Stimulated activated naive B cell treated with anti-CD40 and anti-IgM and Interleukin-4, amounts not matched to agents 10 μg/mL and 1 μg/mL and 100 μg/mL, for 72 hours (primary cell): ENCODE measurements around the gene TTC34.

ENCODE experiments used
- ATAC-seq, 2 donors: fragments of 150-1000 bp; cut with Tn5 transposase; replicated peaks; 2 replicates each; pipeline ENCODE4 v1.10.0; 2021; ENCODE audit warnings: moderate library complexity in 1 of 2
- DNase-seq: peaks from one replicate; pipeline ENCODE4 v3.0.0; 2021
- H3K27ac Mint-ChIP-seq: one replicate; pipeline ENCODE4 v1.8.0; 2022; ENCODE audit warnings: mild to moderate bottlenecking, mixed read lengths
- H3K27me3 Mint-ChIP-seq, 2 donors: one replicate each; pipeline ENCODE4 v1.8.0; 2022; ENCODE audit warnings: mixed read lengths in 2 of 2
- H3K36me3 Mint-ChIP-seq, 2 donors: one replicate each; pipeline ENCODE4 v1.8.0; 2022; ENCODE audit warnings: mixed read lengths in 2 of 2, mild to moderate bottlenecking in 1 of 2
- H3K4me1 Mint-ChIP-seq, 2 donors: one replicate each; pipeline ENCODE4 v1.8.0; 2022; ENCODE audit warnings: mixed read lengths in 2 of 2, mild to moderate bottlenecking in 1 of 2
- H3K4me3 Mint-ChIP-seq, 2 donors: one replicate each; pipeline ENCODE4 v1.8.0; 2022; ENCODE audit warnings: mild to moderate bottlenecking in 2 of 2, mixed read lengths in 2 of 2, moderate library complexity in 1 of 2
- H3K9me3 Mint-ChIP-seq, 2 donors: one replicate each; pipeline ENCODE4 v1.8.0; 2022; ENCODE audit warnings: mixed read lengths in 2 of 2, mild to moderate bottlenecking in 1 of 2

The TTC34 gene

DNA sequence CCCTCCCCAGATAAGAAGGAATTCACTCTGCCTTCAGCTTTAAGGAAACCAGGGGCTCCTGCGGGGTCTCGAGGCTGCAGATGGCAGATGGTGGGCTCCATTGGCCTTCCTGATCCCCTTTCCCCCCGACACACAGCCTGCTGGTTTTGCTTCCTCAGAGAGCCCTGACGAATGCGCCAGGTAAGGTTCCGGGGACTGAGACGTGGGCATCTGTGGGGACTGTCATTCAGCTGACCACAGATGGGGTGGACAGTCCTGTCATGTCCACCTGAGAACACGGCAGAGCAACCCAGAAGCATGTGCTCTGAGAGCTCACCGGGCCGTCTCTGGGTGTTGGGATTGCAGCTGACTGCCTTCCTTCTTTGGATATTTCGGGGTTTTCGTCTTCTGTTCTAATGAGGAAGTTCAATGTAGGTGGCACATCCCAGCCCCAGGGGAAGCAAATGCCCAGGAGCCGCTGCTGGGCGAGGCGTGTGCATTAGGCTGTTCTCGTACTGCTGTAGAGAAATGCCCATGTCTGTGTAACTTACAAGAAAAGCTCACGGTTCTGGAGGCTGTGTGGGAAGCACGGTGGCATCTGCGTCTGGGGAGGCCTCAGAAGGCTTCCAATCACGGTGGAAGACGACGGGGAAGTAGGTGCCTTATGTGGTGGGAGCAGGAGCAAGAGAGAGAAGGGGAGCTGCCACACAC is 22.6 kb upstream of the TTC34 start:
- Mint-ChIP-seq H3K36me3 (no peaks in the 10 kb centered on the region), H3K9me3 (peaks cover 4 to 17% of the 10 kb centered on the region in 2 donors), H3K4me1 (peaks cover 0 to 2% of the 10 kb centered on the region in 2 donors), H3K27me3 (peaks cover 25 to 26% of the 10 kb centered on the region in 2 donors), H3K4me3 (no peak overlapping the region), H3K27ac (no peak overlapping the region)
- ATAC-seq = no peak
- no peak for DNase-seq

DNA sequence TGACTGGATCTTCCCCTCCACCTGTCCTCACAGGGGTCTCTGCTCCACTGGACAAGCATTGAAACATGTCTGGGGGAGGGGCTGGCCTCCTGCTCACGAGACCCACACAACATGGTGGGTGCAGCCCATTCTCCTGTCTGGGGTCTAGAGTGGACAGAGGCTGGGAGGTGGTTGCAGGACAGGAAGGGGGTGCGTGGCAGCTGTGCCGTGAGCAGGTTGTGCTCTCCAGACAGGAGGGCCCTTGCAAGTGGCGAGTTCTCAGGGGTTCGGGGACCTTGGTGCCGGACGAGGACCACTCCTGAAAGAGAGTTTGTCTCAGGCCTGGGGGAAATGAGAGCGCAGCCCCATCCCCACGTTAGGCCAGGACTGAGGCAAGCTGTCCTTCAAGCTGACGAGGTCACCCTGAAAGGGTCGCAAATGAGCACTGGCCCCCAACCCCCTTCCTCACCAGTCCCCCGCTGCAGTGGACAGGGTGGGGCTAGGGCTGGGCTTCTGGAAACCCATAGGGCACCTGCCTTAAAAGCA is 21.2 kb upstream of the TTC34 start:
- Mint-ChIP-seq H3K4me1 (peaks cover 0 to 2% of the 10 kb centered on the region in 2 donors), H3K27me3 (peaks cover 26 to 29% of the 10 kb centered on the region in 2 donors), H3K9me3 (peaks cover 4 to 8% of the 10 kb centered on the region in 2 donors), H3K4me3 (no peak overlapping the region), H3K36me3 (no peaks in the 10 kb centered on the region), H3K27ac (no peak overlapping the region)
- DNase-seq (no peak), ATAC-seq (no peak)

DNA sequence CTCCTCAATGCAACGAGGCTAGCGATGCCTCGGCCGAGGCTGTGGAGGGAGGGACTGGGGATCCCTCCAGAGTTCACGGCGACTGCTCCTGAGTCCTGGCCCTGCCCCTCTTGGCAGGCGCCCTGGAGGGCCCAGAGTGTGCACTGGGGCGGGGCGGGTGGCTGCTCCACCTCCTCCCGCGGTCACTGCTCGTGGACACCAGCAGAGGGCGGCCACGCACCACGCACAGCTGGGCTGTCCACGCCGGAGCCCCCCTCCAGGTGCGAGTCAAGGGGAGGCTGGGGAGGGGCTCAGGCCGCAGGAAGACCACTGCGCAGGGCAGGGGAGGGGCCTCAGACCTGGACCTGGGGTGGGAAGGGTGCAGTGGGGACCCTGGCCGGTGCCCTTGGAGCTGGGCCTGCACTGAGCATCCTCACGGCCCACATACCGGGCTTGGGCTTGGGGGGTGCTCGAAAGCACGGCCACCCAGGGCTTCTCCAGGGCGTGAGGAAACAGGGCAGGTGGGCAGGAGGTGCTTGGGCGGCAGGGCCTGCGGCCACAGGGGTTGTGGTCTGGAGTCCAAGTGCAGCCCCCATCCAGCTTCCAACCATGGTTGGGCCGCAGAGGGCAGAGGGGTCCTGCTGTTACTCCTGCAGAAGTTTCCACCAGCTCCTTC is 20.6 kb upstream of the TTC34 start:
- ATAC-seq = peak; percentile 77 to 80
- DNase-seq = no peak
- H3K4me1 Mint-ChIP-seq = peaks cover 0 to 2% of the 10 kb centered on the region in 2 donors
- H3K27ac Mint-ChIP-seq = no peak overlapping the region
- peaks cover 26 to 29% of the 10 kb centered on the region in 2 donors for H3K27me3 Mint-ChIP-seq
- H3K9me3 Mint-ChIP-seq = peaks cover 0 to 3% of the 10 kb centered on the region in 2 donors
- no peaks in the 10 kb centered on the region for H3K36me3 Mint-ChIP-seq
- H3K4me3 Mint-ChIP-seq = no peak overlapping the region

DNA sequence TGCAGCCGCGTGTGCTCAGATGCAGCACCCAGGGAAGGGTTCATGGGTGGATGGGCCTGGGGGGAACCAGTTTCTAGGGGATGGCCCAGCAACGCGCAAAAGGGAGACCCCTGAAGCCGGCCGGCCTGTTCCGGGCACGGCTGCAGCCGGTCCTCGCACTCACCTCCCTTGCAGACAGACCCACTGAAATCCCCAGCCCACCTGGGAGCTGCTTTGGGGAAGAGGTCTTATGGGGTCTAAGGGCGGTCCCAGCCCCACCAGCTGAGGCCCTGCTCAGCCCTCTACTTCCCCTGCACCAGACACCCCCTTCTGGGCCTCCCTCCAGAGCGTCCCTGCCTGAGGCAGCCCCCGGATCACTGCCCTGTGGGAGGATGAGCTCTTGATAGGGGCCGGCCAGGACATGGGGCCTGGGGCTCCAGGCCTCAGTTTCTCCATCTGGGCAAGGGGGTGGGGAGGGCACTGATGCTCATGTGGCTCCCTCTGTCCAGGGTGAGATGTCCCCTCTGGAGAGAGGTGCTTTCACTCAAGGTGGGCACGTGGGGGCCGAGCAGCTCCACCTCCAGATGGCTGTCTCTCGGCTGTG is 20.0 kb upstream of the TTC34 start:
- Mint-ChIP-seq H3K36me3 (no peaks in the 10 kb centered on the region), H3K4me1 (peaks cover 0 to 2% of the 10 kb centered on the region in 2 donors), H3K4me3 (no peak overlapping the region), H3K27ac (no peak overlapping the region), H3K9me3 (no peaks in the 10 kb centered on the region), H3K27me3 (peaks cover 29% of the 10 kb centered on the region in 2 donors)
- no peak for DNase-seq
- no peak for ATAC-seq

DNA sequence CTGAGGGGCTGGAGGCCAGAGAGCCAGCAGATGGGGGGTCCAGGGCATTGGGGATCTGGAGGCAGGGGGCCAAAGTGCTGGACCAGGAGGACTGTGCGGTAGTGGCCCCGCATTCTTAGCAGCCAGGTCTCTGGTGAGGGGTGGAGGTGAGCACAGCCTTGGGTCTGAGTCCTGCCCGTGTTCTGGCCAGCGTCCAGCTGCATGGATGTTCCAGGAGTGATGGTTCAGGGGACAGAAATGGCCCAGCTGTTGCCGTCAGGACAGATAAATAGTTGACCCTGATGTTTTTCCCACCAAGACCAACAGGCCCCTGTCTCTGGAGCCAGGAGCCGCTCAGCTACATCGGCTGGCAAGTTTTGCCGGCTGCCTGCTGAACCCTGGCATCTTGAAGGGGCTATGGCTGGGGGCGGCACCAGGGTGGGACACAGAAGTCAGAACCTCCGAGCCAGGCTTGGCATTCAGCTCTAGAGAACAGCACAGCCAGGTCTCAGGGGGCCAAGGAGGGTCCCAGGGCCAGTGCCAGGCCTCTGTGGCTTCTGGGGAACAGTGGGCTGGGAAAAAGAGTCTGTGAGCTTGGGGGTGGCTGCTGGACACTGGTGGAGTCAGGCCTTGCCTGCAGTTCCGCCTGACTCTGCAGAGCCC is 19.4 kb upstream of the TTC34 start:
- no peak for ATAC-seq
- H3K36me3 Mint-ChIP-seq = no peaks in the 10 kb centered on the region
- no peak overlapping the region for H3K4me3 Mint-ChIP-seq
- H3K27ac Mint-ChIP-seq = no peak overlapping the region
- H3K4me1 Mint-ChIP-seq = peaks cover 0 to 2% of the 10 kb centered on the region in 2 donors
- H3K27me3 Mint-ChIP-seq = peaks cover 29 to 30% of the 10 kb centered on the region in 2 donors
- no peak for DNase-seq
- no peaks in the 10 kb centered on the region for H3K9me3 Mint-ChIP-seq

DNA sequence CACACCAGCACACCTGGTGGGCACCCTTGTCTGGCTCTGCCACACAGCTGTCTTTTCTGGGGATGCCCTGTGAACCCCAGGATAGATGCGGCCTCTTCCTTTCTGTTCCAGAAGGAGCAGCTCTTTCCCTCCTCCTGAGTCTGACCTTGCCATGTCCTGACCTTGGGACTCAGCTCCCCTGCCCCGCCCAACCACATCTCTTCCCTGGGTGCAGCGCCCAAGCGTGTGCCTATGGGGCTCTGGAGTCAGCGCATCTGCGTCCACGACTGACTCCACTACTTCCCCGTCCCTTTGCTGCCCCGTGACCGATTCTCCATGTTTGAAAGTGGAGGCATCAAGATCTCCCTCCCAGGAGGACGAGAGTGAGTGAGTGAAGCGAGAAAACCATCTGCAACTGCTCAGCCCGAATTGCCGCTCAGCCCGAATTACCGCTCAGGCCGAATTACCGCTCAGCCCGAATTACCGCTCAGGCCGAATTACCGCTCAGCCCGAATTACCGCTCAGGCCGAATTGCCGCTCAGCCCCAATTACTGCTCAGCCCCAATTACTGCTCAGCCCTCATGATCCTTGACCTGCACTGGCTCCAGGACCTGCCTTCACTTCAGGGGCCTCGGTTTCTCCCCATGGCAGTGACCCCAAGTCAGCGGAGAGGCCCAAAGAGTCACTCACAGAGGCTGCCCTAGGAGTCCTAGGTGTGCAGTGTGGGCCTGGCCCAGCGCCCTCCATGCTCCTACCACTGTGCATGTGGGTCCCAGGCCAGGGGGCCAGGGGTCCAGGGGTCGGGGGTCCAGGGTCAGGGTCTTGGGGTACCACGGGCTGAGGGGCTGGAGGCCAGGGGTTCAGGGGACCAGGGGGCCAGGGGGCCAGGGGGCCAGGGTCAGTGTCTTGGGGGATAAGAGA is 18.6 kb upstream of the TTC34 start:
- no peak for DNase-seq
- no peaks in the 10 kb centered on the region for H3K36me3 Mint-ChIP-seq
- H3K27me3 Mint-ChIP-seq = peaks cover 29 to 30% of the 10 kb centered on the region in 2 donors
- peaks cover 0 to 2% of the 10 kb centered on the region in 2 donors for H3K4me1 Mint-ChIP-seq
- H3K4me3 Mint-ChIP-seq = no peak overlapping the region
- ATAC-seq = no peak
- no peak overlapping the region for H3K27ac Mint-ChIP-seq
- no peaks in the 10 kb centered on the region for H3K9me3 Mint-ChIP-seq

DNA sequence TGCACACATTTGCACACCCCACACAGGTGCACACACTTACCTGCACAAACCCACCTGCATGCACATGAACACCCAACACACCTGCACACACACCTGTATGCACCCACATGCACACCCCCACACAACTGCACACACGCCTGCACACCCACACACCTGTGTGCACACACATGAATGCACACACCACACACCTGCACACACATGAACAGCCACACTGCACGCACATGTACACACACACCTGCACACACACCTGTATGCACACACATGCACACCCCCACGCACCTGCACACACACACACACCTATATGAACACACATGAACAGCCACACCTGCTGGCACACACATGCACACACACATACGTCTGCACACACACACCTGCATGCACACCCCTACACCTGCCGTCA is 17.9 kb upstream of the TTC34 start:
- H3K4me1 Mint-ChIP-seq = peaks cover 0 to 2% of the 10 kb centered on the region in 2 donors
- no peaks in the 10 kb centered on the region for H3K9me3 Mint-ChIP-seq
- peaks cover 26 to 28% of the 10 kb centered on the region in 2 donors for H3K27me3 Mint-ChIP-seq
- no peak for DNase-seq
- ATAC-seq = no peak
- no peak overlapping the region for H3K4me3 Mint-ChIP-seq
- H3K36me3 Mint-ChIP-seq = no peaks in the 10 kb centered on the region
- no peak overlapping the region for H3K27ac Mint-ChIP-seq

DNA sequence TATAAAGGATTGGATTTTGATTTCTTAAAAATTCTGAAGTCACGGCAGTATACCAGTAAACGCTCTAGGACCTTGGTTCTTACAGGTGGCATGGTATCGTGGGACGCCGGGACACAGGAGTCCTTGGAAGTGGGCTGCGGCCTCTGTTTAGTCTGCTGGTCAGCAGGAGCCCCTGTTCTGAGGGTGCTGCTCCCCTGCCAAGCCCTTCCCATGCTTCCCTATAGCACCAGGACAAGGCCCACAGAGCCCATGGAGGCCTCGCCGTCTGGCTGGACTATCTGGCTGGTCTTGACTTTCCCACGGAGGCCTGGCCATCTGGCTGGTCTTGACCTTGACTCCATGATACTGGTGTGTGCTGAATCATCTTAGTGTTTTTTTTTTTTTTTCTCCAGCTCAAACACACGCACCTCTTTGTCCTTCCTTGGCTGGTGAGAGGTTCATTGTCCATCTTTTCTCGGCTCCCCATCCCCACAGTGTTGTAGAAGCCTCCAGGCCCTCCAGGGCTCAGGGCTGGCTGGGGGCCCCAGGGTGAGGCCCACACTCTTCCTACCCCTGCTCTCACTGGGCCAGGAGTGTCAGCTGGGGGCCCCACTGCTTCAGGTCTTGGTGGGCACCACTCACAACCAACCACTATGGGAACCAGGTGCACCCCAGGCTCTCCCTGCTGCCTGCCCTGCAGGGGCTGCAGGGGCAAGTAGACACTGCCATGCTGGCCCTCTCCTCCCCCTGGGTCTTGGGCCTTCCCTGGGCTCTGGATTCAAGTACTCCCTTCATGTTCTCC is 16.5 kb upstream of the TTC34 start:
- Mint-ChIP-seq H3K36me3 (no peaks in the 10 kb centered on the region), H3K9me3 (peaks cover 0 to 2% of the 10 kb centered on the region in 2 donors), H3K4me3 (no peak overlapping the region), H3K4me1 (no peaks in the 10 kb centered on the region), H3K27ac (no peak overlapping the region), H3K27me3 (peaks cover 15 to 17% of the 10 kb centered on the region in 2 donors)
- DNase-seq = no peak
- no peak for ATAC-seq

DNA sequence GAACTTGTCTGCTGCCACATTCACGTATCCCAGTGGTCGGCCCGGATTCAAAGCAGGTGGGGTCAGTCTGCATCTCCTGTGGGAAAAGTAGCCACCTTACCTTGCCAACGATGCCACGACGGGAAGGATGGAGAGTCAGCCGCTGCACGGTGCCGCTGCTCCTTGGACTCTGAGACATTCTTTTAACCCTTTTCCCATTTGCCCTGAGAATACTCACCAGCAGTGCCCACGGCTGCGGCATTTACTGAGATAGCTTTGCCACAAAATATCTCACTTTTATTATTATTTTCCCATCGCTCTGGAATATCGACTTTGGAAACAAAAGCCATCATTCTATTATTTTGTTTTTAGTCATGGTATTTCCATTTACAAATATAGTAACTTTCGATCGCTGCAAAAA is 15.3 kb upstream of the TTC34 start:
- Mint-ChIP-seq H3K27me3 (peaks cover 12 to 13% of the 10 kb centered on the region in 2 donors), H3K27ac (no peak overlapping the region), H3K4me1 (no peaks in the 10 kb centered on the region), H3K36me3 (no peaks in the 10 kb centered on the region), H3K9me3 (peaks cover 4% of the 10 kb centered on the region in 2 donors), H3K4me3 (no peak overlapping the region)
- ATAC-seq = no peak
- DNase-seq = no peak

DNA sequence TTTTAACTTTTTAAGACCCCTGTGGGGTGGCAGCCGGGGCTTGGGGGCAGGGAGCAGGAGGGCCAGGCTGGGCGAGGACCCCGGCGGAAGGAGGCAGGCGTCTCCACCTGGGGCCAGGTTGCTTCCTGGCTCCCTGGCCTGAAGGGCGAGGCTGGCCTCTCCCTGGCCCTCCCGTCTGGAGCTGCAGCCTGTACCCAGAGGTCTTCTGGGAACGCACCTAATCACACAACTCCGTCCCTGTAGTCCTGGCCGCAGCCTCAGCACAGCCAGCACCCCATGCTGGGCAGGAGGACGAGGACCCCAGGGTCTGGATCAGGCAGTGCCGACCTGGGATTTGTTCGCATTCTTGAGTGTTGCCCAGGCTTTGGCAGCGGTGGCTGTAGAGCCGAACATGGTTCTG is 14.1 kb upstream of the TTC34 start:
- DNase-seq (no peak), ATAC-seq (no peak)
- H3K9me3 Mint-ChIP-seq = peaks cover 4% of the 10 kb centered on the region in 2 donors
- no peak overlapping the region for H3K4me3 Mint-ChIP-seq
- no peak overlapping the region for H3K27ac Mint-ChIP-seq
- peaks cover 9 to 16% of the 10 kb centered on the region in 2 donors for H3K27me3 Mint-ChIP-seq
- no peaks in the 10 kb centered on the region for H3K4me1 Mint-ChIP-seq
- no peaks in the 10 kb centered on the region for H3K36me3 Mint-ChIP-seq

DNA sequence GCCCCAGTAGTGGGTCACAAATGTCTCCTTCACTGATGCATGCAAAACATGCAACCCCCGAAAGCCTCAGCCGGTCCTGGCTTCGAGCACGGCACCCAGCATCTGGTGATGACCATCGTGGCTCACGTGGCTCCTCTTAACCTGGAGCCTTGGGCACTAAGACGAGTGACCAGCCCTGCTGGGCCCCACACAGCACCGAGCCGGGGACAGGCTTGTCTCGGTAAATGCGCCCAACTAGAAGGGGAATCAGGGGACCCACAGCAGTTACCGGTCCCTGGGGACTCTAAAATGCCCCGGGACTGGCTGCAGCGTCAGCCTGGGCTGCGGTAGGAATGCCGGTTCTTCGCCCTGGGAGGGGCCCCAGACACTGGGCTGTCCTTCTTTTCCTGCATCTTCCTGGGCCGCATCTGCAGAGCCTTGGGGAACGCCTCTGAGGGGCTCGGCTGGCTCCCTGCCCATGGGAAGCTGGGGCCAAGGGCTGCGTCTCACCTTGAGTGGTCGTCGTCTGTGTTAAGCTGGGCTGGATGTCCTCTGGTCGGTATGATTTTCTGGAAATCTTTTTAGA is 13.1 kb upstream of the TTC34 start:
- Mint-ChIP-seq H3K9me3 (peaks cover 4% of the 10 kb centered on the region in 2 donors), H3K27me3 (peaks cover 9 to 16% of the 10 kb centered on the region in 2 donors), H3K4me1 (no peaks in the 10 kb centered on the region), H3K4me3 (no peak overlapping the region), H3K27ac (no peak overlapping the region), H3K36me3 (no peaks in the 10 kb centered on the region)
- ATAC-seq (no peak), DNase-seq (no peak)

DNA sequence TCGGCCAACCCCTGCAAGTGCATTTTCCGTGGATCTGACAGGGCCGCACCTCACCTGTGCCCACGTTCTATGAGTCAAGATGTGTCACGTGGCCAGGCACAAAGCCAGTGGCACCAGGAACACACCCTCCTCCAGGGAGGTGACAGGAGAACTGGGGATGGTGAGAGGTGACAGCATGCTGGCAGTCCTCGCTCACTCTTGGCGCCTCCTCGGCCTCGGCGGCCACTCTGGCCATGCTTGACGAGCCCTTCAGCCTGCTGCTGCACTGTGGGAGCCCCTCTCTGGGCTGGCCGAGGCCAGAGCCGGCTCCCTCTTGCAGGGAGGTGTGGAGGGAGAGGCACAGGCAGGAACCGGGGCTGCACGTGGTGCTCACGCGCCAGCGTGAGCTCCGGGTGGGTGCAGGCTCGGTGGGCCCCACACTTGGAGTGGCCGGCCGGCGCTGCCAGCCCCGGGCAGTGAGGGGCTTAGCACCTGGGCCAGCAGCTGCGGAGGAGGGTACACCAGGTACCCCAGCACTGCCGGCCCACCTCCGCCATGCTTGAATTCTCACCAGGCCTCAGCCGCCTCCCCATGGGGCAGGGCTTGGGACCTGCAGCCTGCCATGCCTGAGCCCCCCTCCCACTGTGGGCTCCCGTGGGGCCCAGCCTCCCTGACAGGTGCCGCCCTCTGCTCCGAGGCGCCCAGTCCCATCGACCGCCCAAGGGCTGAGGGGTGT is 11.6 kb upstream of the TTC34 start:
- H3K27me3 Mint-ChIP-seq = peaks cover 0 to 22% of the 10 kb centered on the region in 2 donors
- H3K27ac Mint-ChIP-seq = no peak overlapping the region
- no peak overlapping the region for H3K4me3 Mint-ChIP-seq
- DNase-seq = no peak
- peaks cover 4% of the 10 kb centered on the region in 2 donors for H3K9me3 Mint-ChIP-seq
- no peak for ATAC-seq
- H3K36me3 Mint-ChIP-seq = no peaks in the 10 kb centered on the region
- no peaks in the 10 kb centered on the region for H3K4me1 Mint-ChIP-seq
